Lung (tissue), 12 donors: ENCODE measurements around the gene MERTK. TPM values are rescaled to one million over a fixed set of nuclear protein-coding genes. Genes with fewer than 3 reads are reported as not detected.
"Not testable (repeated sequence)": the region's sequence is repeated elsewhere in the genome, so short reads cannot be mapped to it uniquely, and the experiment has no call there.

Experiments used
- ATAC-seq: fragments of 200-7000 bp; cut with Tn5 transposase; one replicate; pipeline ENCODE4 v1.9.1; 2020; ENCODE audit warnings: moderate number of reproducible peaks; ENCODE audit not compliant: insufficient read depth, low FRiP score
- DNase-seq, 3 donors: peaks; one replicate each; pipeline ENCODE4 v3.0.0-alpha.2; 2013 to 2017
- H3K27ac ChIP-seq, 2 donors: one replicate each; pipeline ENCODE4 v1.5.1; 2013; ENCODE audit warnings: mild to moderate bottlenecking in 2 of 2, moderate library complexity in 2 of 2, control low read depth in 1 of 2, inconsistent platforms in 1 of 2, low read depth in 1 of 2, low read length in 1 of 2
- H3K27me3 ChIP-seq, 3 donors: one replicate each; pipeline ENCODE4 v1.5.1; 2013; ENCODE audit warnings: low read length in 2 of 3; ENCODE audit not compliant: control insufficient read depth in 3 of 3, insufficient read depth in 3 of 3
- H3K36me3 ChIP-seq, 4 donors: one replicate each; pipeline ENCODE4 v1.5.1; 2013; ENCODE audit warnings: low read length in 4 of 4, mild to moderate bottlenecking in 1 of 4, moderate library complexity in 1 of 4; ENCODE audit not compliant: control insufficient read depth in 4 of 4, insufficient read depth in 4 of 4
- H3K4me1 ChIP-seq, 5 donors: one replicate each; pipeline ENCODE4 v1.5.1; 2013; ENCODE audit warnings: low read length in 5 of 5, mild to moderate bottlenecking in 2 of 5, moderate library complexity in 1 of 5; ENCODE audit not compliant: control insufficient read depth in 5 of 5, insufficient read depth in 5 of 5
- H3K4me3 ChIP-seq: one replicate; pipeline ENCODE4 v1.5.1; 2013; ENCODE audit warnings: mild to moderate bottlenecking, control low read depth, moderate library complexity
- H3K9ac ChIP-seq, 2 donors: one replicate each; pipeline ENCODE4 v1.5.1; 2013; ENCODE audit warnings: low read length in 2 of 2, control low read depth in 1 of 2; ENCODE audit not compliant: insufficient read depth in 1 of 2
- H3K9me3 ChIP-seq, 4 donors: one replicate each; pipeline ENCODE4 v1.5.1; 2013; ENCODE audit warnings: low read length in 3 of 4, mild to moderate bottlenecking in 1 of 4, moderate library complexity in 1 of 4; ENCODE audit not compliant: control insufficient read depth in 4 of 4, insufficient read depth in 3 of 4
- CTCF ChIP-seq: IDR thresholded peaks from 2 replicates; pipeline ENCODE4 v1.5.1; 2012; ENCODE audit warnings: mild to moderate bottlenecking; ENCODE audit errors: control extremely low read depth, extremely low read depth
- whole genome bisulfite sequencing, 2 donors: extraction: QIAGEN DNeasy Blood & Tissue Kit; methylation state at CpG; one replicate each; pipeline ENCODE4 v1.1.7; 2013; 5-methylcytosine and 5-hydroxymethylcytosine counted together
- polyA plus RNA-seq, 2 donors: library from polyadenylated mRNA; stranded (reverse); fragments of 200-250 nt; gene quantifications; one replicate each; pipeline ENCODE4 v1.2.1, GENCODE V29; 2013
- total RNA-seq, 2 donors: library from RNA; depleted of rRNA in 1 of 2; stranded (reverse); fragments of >200 nt in 1 of 2; gene quantifications; one replicate each; pipeline ENCODE4 v1.2.1, GENCODE V29; 2014 to 2021
- donor health status: control.
- donor health status: control.
- donor health status: Bipolar disorder and iron deficiency.
- donor health status: healthy.
- donor health status: DM: yes; HTN: yes; CAD: no.

The MERTK gene
- total and polyA plus RNA-seq, 4 donors: 5.5 to 33.1 (median 22.4) TPM

- no peak overlapping the region for H3K4me3 ChIP-seq
- TF ChIP-seq CTCF: no peak
- no peaks in the 10 kb centered on the region for H3K36me3 ChIP-seq
- H3K27me3 ChIP-seq: no peaks in the 10 kb centered on the region
- peaks cover 0 to 10% (median 0%) of the 10 kb centered on the region in 5 donors for H3K4me1 ChIP-seq
- WGBS, 2 donors: 63 to 72% methylated on average over 6 of the region's 6 CpGs
- no peaks in the 10 kb centered on the region for H3K9me3 ChIP-seq
- peak in 2 of 3 donors; percentile 28 to 34 for DNase-seq
- H3K9ac ChIP-seq: no peak overlapping the region
- no peak overlapping the region for H3K27ac ChIP-seq
- no peak for ATAC-seq
Measured at GRCh38 chr2:111954602-111955332, 56.4 kb downstream of the MERTK start.

GRCh38 chr2:111957872-111958354 lies 59.5 kb downstream of the MERTK start:
- peaks cover 0 to 10% (median 0%) of the 10 kb centered on the region in 5 donors for H3K4me1 ChIP-seq
- 78 to 79% methylated on average over 6 of the region's 6 CpGs for WGBS, 2 donors
- no peak overlapping the region for H3K4me3 ChIP-seq
- ATAC-seq (no peak), DNase-seq (no peak)
- no peaks in the 10 kb centered on the region for H3K9me3 ChIP-seq
- peak overlapping the region in 1 of 2 donors; percentile 49 for H3K27ac ChIP-seq
- no peak overlapping the region for H3K9ac ChIP-seq
- no peak for TF ChIP-seq CTCF
- H3K36me3 ChIP-seq: no peaks in the 10 kb centered on the region
- no peaks in the 10 kb centered on the region for H3K27me3 ChIP-seq

GRCh38 chr2:111958901-111959300 lies 60.5 kb downstream of the MERTK start:
- no peak overlapping the region for H3K27ac ChIP-seq
- WGBS, 2 donors: 90 to 93% methylated on average over 1 of the region's 1 CpG
- no peaks in the 10 kb centered on the region for H3K27me3 ChIP-seq
- no peak overlapping the region for H3K9ac ChIP-seq
- no peak for DNase-seq
- no peak overlapping the region for H3K4me3 ChIP-seq
- H3K4me1 ChIP-seq: peaks cover 0 to 10% (median 0%) of the 10 kb centered on the region in 5 donors
- no peaks in the 10 kb centered on the region for H3K36me3 ChIP-seq
- TF ChIP-seq CTCF: no peak
- H3K9me3 ChIP-seq: no peaks in the 10 kb centered on the region
- no peak for ATAC-seq

- no peak for DNase-seq
- no peak for TF ChIP-seq CTCF
Measured at GRCh38 chr2:111961663-111962062, 63.3 kb downstream of the MERTK start.

GRCh38 chr2:111963086-111963485 lies 64.7 kb downstream of the MERTK start:
- not testable (repeated sequence) for H3K4me1 ChIP-seq, H3K27me3 ChIP-seq, H3K27ac ChIP-seq, H3K9me3 ChIP-seq, H3K9ac ChIP-seq, DNase-seq, H3K36me3 ChIP-seq, H3K4me3 ChIP-seq, ATAC-seq
- 76 to 82% methylated on average over 8 of the region's 9 CpGs for WGBS, 2 donors

More at GRCh38 chr2:111961663-111962062, 63.3 kb downstream of the MERTK start:
- Histone ChIP-seq H3K36me3 (no peaks in the 10 kb centered on the region), H3K4me3 (no peak overlapping the region), H3K4me1 (peaks cover 0 to 10% (median 0%) of the 10 kb centered on the region in 5 donors), H3K27ac (no peak overlapping the region), H3K27me3 (no peaks in the 10 kb centered on the region), H3K9me3 (peaks cover 0 to 2% (median 0%) of the 10 kb centered on the region in 4 donors), H3K9ac (no peak overlapping the region)
- WGBS, 2 donors: 86 to 95% methylated on average over 7 of the region's 7 CpGs
- ATAC-seq: no peak
